Inflammatory macrophage treated with lipopolysaccharide for 4 hours (primary cell): ENCODE results near the gene CCL14.
A peak's percentile ranks its signal among the peaks of the same experiment; 100 is the strongest.

Source experiments
- DNase-seq: peaks from one replicate; pipeline ENCODE4 v3.0.0-alpha.2; 2020

CCL14 gene

GRCh38 chr17:35988164-35988563 is 1.6 kb upstream of the CCL14 start:
- DNase-seq: no peak

- no peak for DNase-seq
Observed at GRCh38 chr17:35984140-35984539, 2.4 kb downstream of the CCL14 start.

GRCh38 chr17:35982409-35983191 is 3.9 kb downstream of the CCL14 start:
- DNase-seq: no peak

GRCh38 chr17:35981908-35982330 is 4.6 kb downstream of the CCL14 start:
- DNase-seq: no peak

GRCh38 chr17:35981246-35981645 is 5.3 kb downstream of the CCL14 start, which contains the start of gene CCL16:
CCL16 (minus strand) TSS chr17:35981497; CDS start chr17:35981420, 77 bp downstream.
- no peak for DNase-seq

GRCh38 chr17:35978346-35978745 is 8.2 kb downstream of the CCL14 start:
- no peak for DNase-seq

- no peak for DNase-seq
Observed at GRCh38 chr17:35977509-35977908, 9.0 kb downstream of the CCL14 start.

- no peak for DNase-seq
Observed at GRCh38 chr17:35973333-35974260, 12.9 kb downstream of the CCL14 start.

- no peak for DNase-seq
Observed at GRCh38 chr17:35972945-35973332, 13.6 kb downstream of the CCL14 start.

- no peak for DNase-seq
Observed at GRCh38 chr17:35972535-35972934, 14.0 kb downstream of the CCL14 start.

- DNase-seq: no peak
Observed at GRCh38 chr17:35972066-35972465, 14.5 kb downstream of the CCL14 start.

GRCh38 chr17:35969558-35970380 is 16.8 kb downstream of the CCL14 start:
- peak; percentile 81 for DNase-seq

GRCh38 chr17:35968520-35969054 is 17.9 kb downstream of the CCL14 start:
- DNase-seq: no peak

- no peak for DNase-seq
Observed at GRCh38 chr17:35965272-35965671, 21.3 kb downstream of the CCL14 start.

- DNase-seq: no peak
Observed at GRCh38 chr17:35963663-35964062, 22.9 kb downstream of the CCL14 start.

GRCh38 chr17:35953720-35954119 is 32.8 kb downstream of the CCL14 start:
- DNase-seq: no peak

- no peak for DNase-seq
Observed at GRCh38 chr17:35949401-35949800, 37.1 kb downstream of the CCL14 start.

- no peak for DNase-seq
Observed at GRCh38 chr17:35948092-35948491, 38.4 kb downstream of the CCL14 start.

GRCh38 chr17:35947156-35947585 is 39.4 kb downstream of the CCL14 start:
- peak; percentile 69 for DNase-seq

GRCh38 chr17:35944151-35944550 is 42.4 kb downstream of the CCL14 start:
- DNase-seq: no peak

- no peak for DNase-seq
Observed at GRCh38 chr17:35943537-35943936, 43.0 kb downstream of the CCL14 start, which contains the start of gene LYZL6. LYZL6 (minus strand) TSS chr17:35943713; CDS start chr17:35939356, 4,357 bp downstream.

- no peak for DNase-seq
Observed at GRCh38 chr17:35942588-35943186, 43.8 kb downstream of the CCL14 start.
